GM12865 (cell line): ENCODE data around the gene ACAA1.

ENCODE experiments used
- DNase-seq: peaks from one replicate; pipeline ENCODE4 v3.0.0; 2010; ENCODE audit warnings: low read depth
- H3K4me3 ChIP-seq: 2 replicates; pipeline ENCODE4 v1.5.1; 2011; ENCODE audit warnings: mild to moderate bottlenecking, low read depth, low read length, control low read depth
- CTCF ChIP-seq: IDR thresholded peaks from 2 replicates; pipeline ENCODE4 v1.5.1; 2011; ENCODE audit warnings: low read length, control low read depth, low read depth, inconsistent platforms; ENCODE audit not compliant: insufficient read depth; ENCODE audit errors: missing control alignments

Gene ACAA1

GRCh38 chr3:38109580-38110313 is 27.2 kb downstream of the ACAA1 start:
- no peak for DNase-seq
- TF ChIP-seq CTCF = no peak
- no peak overlapping the region for H3K4me3 ChIP-seq

DNA sequence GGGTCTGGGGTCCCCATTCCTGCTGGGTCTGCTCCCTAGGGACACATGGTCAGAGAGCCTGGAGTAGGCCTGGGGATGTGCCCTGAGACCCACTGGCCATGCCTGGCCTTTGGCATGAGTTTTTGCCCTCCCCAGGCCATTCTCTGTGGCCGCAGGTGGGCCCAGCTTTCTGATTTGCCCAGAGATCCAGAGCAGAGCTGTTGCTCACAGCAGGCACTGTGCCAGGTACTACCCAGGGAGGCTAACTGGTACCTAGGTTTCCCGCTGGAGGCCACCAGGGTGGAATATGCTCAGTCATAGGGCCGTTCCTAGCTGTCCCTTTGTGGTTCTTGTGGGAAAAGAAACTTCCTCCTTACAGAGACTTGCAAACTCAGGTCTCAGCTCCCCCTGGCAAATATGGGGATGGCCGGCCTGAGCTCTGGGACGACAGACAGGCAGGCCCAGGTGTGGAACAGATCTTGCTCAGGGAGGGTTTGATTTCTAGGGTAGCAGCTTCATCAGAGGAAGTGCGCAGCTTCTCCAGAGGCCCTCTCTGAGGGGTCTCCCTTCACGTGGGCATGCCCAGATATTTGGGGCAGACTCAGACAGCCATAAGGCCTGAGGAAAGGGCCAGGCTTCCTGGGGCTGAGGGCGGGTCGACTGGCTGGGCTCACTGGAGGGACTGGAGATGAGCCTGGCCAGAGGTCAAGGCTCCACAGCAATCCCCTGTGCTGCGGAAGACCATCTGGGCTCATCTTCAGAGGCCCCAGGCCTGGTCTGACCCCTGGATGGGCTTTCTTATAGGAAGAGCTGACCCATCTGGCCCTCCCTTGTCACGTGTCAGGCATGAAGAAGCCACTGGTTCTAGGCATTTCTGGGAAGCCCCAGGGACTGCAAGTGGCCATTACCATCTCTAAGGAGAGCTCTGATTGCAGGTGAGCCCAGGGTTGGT is 28.0 kb downstream of the ACAA1 start:
- no peak for TF ChIP-seq CTCF
- no peak for DNase-seq
- H3K4me3 ChIP-seq = no peak overlapping the region

- TF ChIP-seq CTCF = no peak
- DNase-seq = no peak
- H3K4me3 ChIP-seq = no peak overlapping the region
Measured at GRCh38 chr3:38107911-38108648, 28.8 kb downstream of the ACAA1 start.

DNA sequence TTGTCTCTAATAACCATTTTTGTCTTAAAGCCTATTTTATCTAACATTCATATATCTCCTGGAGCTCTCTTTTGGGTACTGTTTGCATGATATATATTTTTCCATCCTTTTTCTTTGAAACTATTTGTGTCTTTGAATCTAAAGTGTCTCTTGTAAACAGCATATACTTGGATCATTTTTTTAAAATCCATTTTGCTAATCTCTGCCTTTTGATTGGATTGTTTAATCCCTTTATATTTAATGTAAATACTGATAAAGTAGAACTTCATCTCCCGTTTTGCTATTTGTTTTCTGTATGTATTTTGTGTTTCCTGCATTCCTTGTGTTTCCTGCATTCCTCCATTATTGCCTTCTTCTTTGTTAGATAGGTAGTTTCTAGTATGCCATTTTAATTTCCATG is 31.4 kb downstream of the ACAA1 start:
- H3K4me3 ChIP-seq = no peak overlapping the region
- no peak for TF ChIP-seq CTCF
- DNase-seq = no peak

DNA sequence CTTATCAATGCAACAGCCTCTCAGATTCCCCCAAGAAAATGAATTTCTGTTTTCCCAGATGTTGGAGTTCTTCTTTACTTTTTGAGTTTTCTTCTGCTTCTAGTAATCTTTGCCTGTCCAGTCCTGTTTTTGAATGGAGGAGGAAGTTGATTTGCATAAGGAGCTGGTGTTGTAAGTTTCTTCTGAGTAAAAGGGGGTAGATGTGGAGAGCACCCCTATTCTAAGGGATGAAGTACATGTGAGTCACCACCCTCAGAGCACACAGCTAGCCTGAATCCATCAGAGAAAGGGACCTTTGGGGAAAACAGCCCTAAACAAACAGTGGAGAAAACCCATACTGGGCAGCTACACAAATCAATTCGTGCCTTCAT is 34.5 kb downstream of the ACAA1 start:
- TF ChIP-seq CTCF = no peak
- no peak overlapping the region for H3K4me3 ChIP-seq
- DNase-seq = no peak

DNA sequence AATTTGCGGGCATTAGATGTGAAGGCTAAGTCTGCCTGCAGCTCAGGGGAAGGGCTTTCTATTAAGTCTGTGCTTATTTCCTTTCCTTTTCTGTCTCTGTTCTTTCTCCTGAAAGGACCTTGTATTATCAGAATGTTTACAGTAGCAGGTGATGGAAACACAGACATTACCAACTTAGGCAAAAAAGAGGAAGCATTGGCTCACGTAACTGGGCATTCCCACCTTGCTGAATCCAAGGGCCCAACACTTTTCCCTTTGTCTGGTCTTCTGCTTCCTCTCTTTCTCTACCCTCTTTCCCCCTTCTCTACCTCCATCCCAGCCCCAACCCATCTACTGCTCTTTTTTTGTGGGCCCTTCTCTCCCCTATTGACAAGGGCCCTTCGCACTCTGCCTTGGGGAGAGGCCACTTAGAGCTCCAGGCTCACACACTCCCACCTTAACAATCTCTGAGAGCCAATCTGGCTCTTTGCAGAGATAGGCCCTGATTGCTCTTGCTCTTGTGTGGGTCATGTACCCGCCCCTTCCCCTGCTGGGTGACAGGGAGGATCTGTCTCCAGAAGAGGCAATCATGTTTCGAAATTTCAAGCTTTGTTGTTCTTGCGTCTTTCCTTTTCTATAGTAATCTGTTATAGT is 35.0 kb downstream of the ACAA1 start:
- no peak for DNase-seq
- no peak overlapping the region for H3K4me3 ChIP-seq
- no peak for TF ChIP-seq CTCF
